Measurements from ENCODE around the gene DNAJB9. TPM values are rescaled to one million over a fixed set of nuclear protein-coding genes. Genes with fewer than 3 reads are reported as not detected.
"Not testable (repeated sequence)": the region's sequence is repeated elsewhere in the genome, so short reads cannot be mapped to it uniquely, and the experiment has no call there.

The DNAJB9 gene
- total RNA-seq, 2 donors from 2014 or later = 60.2 to 100.0 TPM

- H3K4me1 ChIP-seq = no peaks in the 10 kb centered on the region
- H3K36me3 ChIP-seq = no peaks in the 10 kb centered on the region
- no peaks in the 10 kb centered on the region for H3K9me3 ChIP-seq
- no peaks in the 10 kb centered on the region for H3K27me3 ChIP-seq
- H3K27ac ChIP-seq = no peak overlapping the region
- no peak for DNase-seq (ENCODE audit: low spot score)
- TF ChIP-seq CTCF (IDR thresholded peaks at IDR 0.05) = no peak
- H3K4me3 ChIP-seq = no peak overlapping the region
Observed at GRCh38 chr7:108541478-108541877, 28.2 kb upstream of the DNAJB9 start.

GRCh38 chr7:108548141-108548896 lies 21.4 kb upstream of the DNAJB9 start:
- not testable (repeated sequence) for H3K27me3 ChIP-seq; H3K4me1 ChIP-seq; DNase-seq (ENCODE audit: low spot score); H3K9me3 ChIP-seq; H3K36me3 ChIP-seq; H3K4me3 ChIP-seq; H3K27ac ChIP-seq

- H3K27ac ChIP-seq; H3K4me1 ChIP-seq; H3K27me3 ChIP-seq; DNase-seq (ENCODE audit: low spot score); H3K4me3 ChIP-seq; H3K36me3 ChIP-seq: not testable (repeated sequence)
- peaks cover 0 to 11% of the 10 kb centered on the region in 2 donors for H3K9me3 ChIP-seq
Observed at GRCh38 chr7:108556665-108557064, 13.0 kb upstream of the DNAJB9 start.

- Histone ChIP-seq H3K4me3 (no peak overlapping the region), H3K4me1 (no peaks in the 10 kb centered on the region), H3K9me3 (peaks cover 0 to 11% of the 10 kb centered on the region in 2 donors), H3K27me3 (no peaks in the 10 kb centered on the region), H3K27ac (no peak overlapping the region), H3K36me3 (no peaks in the 10 kb centered on the region)
- no peak for DNase-seq (ENCODE audit: low spot score)
- TF ChIP-seq CTCF (IDR thresholded peaks at IDR 0.05) = no peak
Observed at GRCh38 chr7:108557191-108557590, 12.5 kb upstream of the DNAJB9 start.

- Histone ChIP-seq H3K27me3 (no peaks in the 10 kb centered on the region), H3K4me1 (no peaks in the 10 kb centered on the region), H3K36me3 (no peaks in the 10 kb centered on the region), H3K27ac (no peak overlapping the region), H3K4me3 (no peak overlapping the region), H3K9me3 (peaks cover 0 to 11% of the 10 kb centered on the region in 2 donors)
- no peak for TF ChIP-seq CTCF (IDR thresholded peaks at IDR 0.05)
- DNase-seq (ENCODE audit: low spot score) = no peak
Observed at GRCh38 chr7:108557617-108558016, 12.1 kb upstream of the DNAJB9 start.

- Histone ChIP-seq H3K4me1 (no peaks in the 10 kb centered on the region), H3K36me3 (no peaks in the 10 kb centered on the region), H3K27me3 (no peaks in the 10 kb centered on the region), H3K9me3 (peaks cover 0 to 11% of the 10 kb centered on the region in 2 donors), H3K4me3 (no peak overlapping the region), H3K27ac (no peak overlapping the region)
- DNase-seq (ENCODE audit: low spot score) = no peak
- no peak for TF ChIP-seq CTCF (IDR thresholded peaks at IDR 0.05)
Observed at GRCh38 chr7:108559253-108559652, 10.4 kb upstream of the DNAJB9 start.

GRCh38 chr7:108561047-108561619 lies 8.5 kb upstream of the DNAJB9 start:
- no peaks in the 10 kb centered on the region for H3K4me1 ChIP-seq
- no peak overlapping the region for H3K4me3 ChIP-seq
- H3K27ac ChIP-seq = no peak overlapping the region
- H3K27me3 ChIP-seq = no peaks in the 10 kb centered on the region
- DNase-seq (ENCODE audit: low spot score) = no peak
- H3K9me3 ChIP-seq = peaks cover 0 to 11% of the 10 kb centered on the region in 2 donors
- H3K36me3 ChIP-seq = no peaks in the 10 kb centered on the region
- TF ChIP-seq CTCF (IDR thresholded peaks at IDR 0.05) = no peak

All from right atrium auricular region (tissue), 2 donors.